Measurements from ENCODE around the gene RAB25. TPM values are rescaled to one million over a fixed set of nuclear protein-coding genes. Genes with fewer than 3 reads are reported as not detected.
"Not testable (repeated sequence)": the region's sequence is repeated elsewhere in the genome, so short reads cannot be mapped to it uniquely, and the experiment has no call there.

RAB25 gene
- total and polyA plus RNA-seq, 2 experiments from 2014 or later = 2.4 to 3.1 TPM

- DNase-seq (ENCODE audit: low read depth in 1 of 2, low spot score in 1 of 2) = no peak
These were observed 6.3 kb downstream of the RAB25 start for GRCh38 chr1:156067262-156067661.

GRCh38 chr1:156069490-156070455 is 8.8 kb downstream of the RAB25 start:
- no peak for TF ChIP-seq CTCF (IDR thresholded peaks at IDR 0.05; ENCODE audit: low read depth, low read length)
- no peaks in the 10 kb centered on the region for H3K9me3 ChIP-seq (ENCODE audit: low read depth)
- H3K4me3 ChIP-seq = no peak overlapping the region
- DNase-seq (ENCODE audit: low read depth in 1 of 2, low spot score in 1 of 2) = no peak
- H3K36me3 ChIP-seq = peaks cover 4% of the 10 kb centered on the region
- H3K27ac ChIP-seq = peak overlapping the region; percentile 20
- no peaks in the 10 kb centered on the region for H3K27me3 ChIP-seq
- H3K4me1 ChIP-seq (ENCODE audit: low read depth) = peaks cover 31% of the 10 kb centered on the region

More at GRCh38 chr1:156067262-156067661, 6.3 kb downstream of the RAB25 start:
- no peak overlapping the region for H3K27ac ChIP-seq
- no peaks in the 10 kb centered on the region for H3K36me3 ChIP-seq
- peaks cover 6% of the 10 kb centered on the region for H3K4me1 ChIP-seq (ENCODE audit: low read depth)
- H3K9me3 ChIP-seq (ENCODE audit: low read depth) = no peaks in the 10 kb centered on the region
- no peaks in the 10 kb centered on the region for H3K27me3 ChIP-seq
- TF ChIP-seq CTCF (IDR thresholded peaks at IDR 0.05; ENCODE audit: low read depth, low read length) = no peak
- H3K4me3 ChIP-seq = no peak overlapping the region

GRCh38 chr1:156070548-156070947 is 9.6 kb downstream of the RAB25 start:
- no peaks in the 10 kb centered on the region for H3K27me3 ChIP-seq
- H3K27ac ChIP-seq = peak overlapping the region; percentile 20
- peaks cover 39% of the 10 kb centered on the region for H3K4me1 ChIP-seq (ENCODE audit: low read depth)
- H3K36me3 ChIP-seq = peaks cover 4% of the 10 kb centered on the region
- no peak for TF ChIP-seq CTCF (IDR thresholded peaks at IDR 0.05; ENCODE audit: low read depth, low read length)
- H3K9me3 ChIP-seq (ENCODE audit: low read depth) = no peaks in the 10 kb centered on the region
- DNase-seq (ENCODE audit: low read depth in 1 of 2, low spot score in 1 of 2) = no peak
- H3K4me3 ChIP-seq = no peak overlapping the region

- H3K36me3 ChIP-seq; H3K4me3 ChIP-seq; H3K27me3 ChIP-seq; H3K9me3 ChIP-seq (ENCODE audit: low read depth); DNase-seq (ENCODE audit: low read depth in 1 of 2, low spot score in 1 of 2): not testable (repeated sequence)
- Histone ChIP-seq H3K4me1 (ENCODE audit: low read depth) (peaks cover 47% of the 10 kb centered on the region), H3K27ac (peak overlapping the region; percentile 81)
These were observed 10.4 kb downstream of the RAB25 start for GRCh38 chr1:156071332-156071816.

- H3K9me3 ChIP-seq (ENCODE audit: low read depth) = no peaks in the 10 kb centered on the region
- no peak overlapping the region for H3K4me3 ChIP-seq
- H3K27ac ChIP-seq = peak overlapping the region; percentile 81
- peaks cover 15% of the 10 kb centered on the region for H3K36me3 ChIP-seq
- no peak for TF ChIP-seq CTCF (IDR thresholded peaks at IDR 0.05; ENCODE audit: low read depth, low read length)
- no peak for DNase-seq (ENCODE audit: low read depth in 1 of 2, low spot score in 1 of 2)
- H3K27me3 ChIP-seq = no peaks in the 10 kb centered on the region
- peaks cover 54% of the 10 kb centered on the region for H3K4me1 ChIP-seq (ENCODE audit: low read depth)
These were observed 11.3 kb downstream of the RAB25 start for GRCh38 chr1:156072251-156072650.

GRCh38 chr1:156073110-156073687 is 12.2 kb downstream of the RAB25 start:
- H3K36me3 ChIP-seq = peaks cover 16% of the 10 kb centered on the region
- H3K4me1 ChIP-seq (ENCODE audit: low read depth) = peaks cover 56% of the 10 kb centered on the region
- H3K27me3 ChIP-seq = no peaks in the 10 kb centered on the region
- H3K4me3 ChIP-seq = no peak overlapping the region
- H3K27ac ChIP-seq = peak overlapping the region; percentile 81
- DNase-seq (ENCODE audit: low read depth in 1 of 2, low spot score in 1 of 2) = no peak
- no peaks in the 10 kb centered on the region for H3K9me3 ChIP-seq (ENCODE audit: low read depth)
- no peak for TF ChIP-seq CTCF (IDR thresholded peaks at IDR 0.05; ENCODE audit: low read depth, low read length)

Data from cardiac muscle cell (in vitro differentiated cells and primary cell).